ENCODE measurements around the gene MAT2B.

GRCh38 chr5:163563112-163563511 lies 57.7 kb downstream of the MAT2B start:
- TF ChIP-seq CTCF (IDR thresholded peaks at IDR 0.05): no peak
- no peak for TF ChIP-seq POLR2A (IDR thresholded peaks at IDR 0.05)
- TF ChIP-seq POLR2AphosphoS5 (IDR thresholded peaks at IDR 0.05): no peak

All from stomach (tissue), 4 donors.